IPS-18c (cell line): Measurements from ENCODE around the gene DLGAP4.
"Not testable (repeated sequence)": the region's sequence is repeated elsewhere in the genome, so short reads cannot be mapped to it uniquely, and the experiment has no call there.

Source experiments
- H3K4me3 ChIP-seq: 2 replicates; pipeline ENCODE4 v1.7.0; 2013; ENCODE audit warnings: low read depth, mild to moderate bottlenecking, low read length, moderate library complexity; ENCODE audit not compliant: insufficient read depth
- H3K9me3 ChIP-seq: one replicate; pipeline ENCODE4 v1.6.1; 2013; ENCODE audit warnings: mild to moderate bottlenecking, low read length, moderate library complexity; ENCODE audit not compliant: control insufficient read depth, insufficient read depth

Gene DLGAP4

GRCh38 chr20:36379914-36380313 is 73.8 kb downstream of the DLGAP4 start:
- H3K4me3 ChIP-seq, H3K9me3 ChIP-seq: not testable (repeated sequence)

- Histone ChIP-seq H3K9me3 (no peaks in the 10 kb centered on the region), H3K4me3 (no peak overlapping the region)
These were observed 78.0 kb downstream of the DLGAP4 start for GRCh38 chr20:36384022-36384619.

GRCh38 chr20:36385503-36385902 is 79.4 kb downstream of the DLGAP4 start:
- H3K9me3 ChIP-seq, result no peaks in the 10 kb centered on the region
- H3K4me3 ChIP-seq, result no peak overlapping the region

- H3K4me3 ChIP-seq, result no peak overlapping the region
- H3K9me3 ChIP-seq, result no peaks in the 10 kb centered on the region
These were observed 80.1 kb downstream of the DLGAP4 start for GRCh38 chr20:36386236-36386635.

GRCh38 chr20:36390269-36390668 is 84.1 kb downstream of the DLGAP4 start:
- Histone ChIP-seq H3K9me3 (no peaks in the 10 kb centered on the region), H3K4me3 (no peak overlapping the region)

- Histone ChIP-seq H3K9me3 (no peaks in the 10 kb centered on the region), H3K4me3 (no peak overlapping the region)
These were observed 84.7 kb downstream of the DLGAP4 start for GRCh38 chr20:36390719-36391415.

- Histone ChIP-seq H3K4me3 (no peak overlapping the region), H3K9me3 (no peaks in the 10 kb centered on the region)
These were observed 85.3 kb downstream of the DLGAP4 start for GRCh38 chr20:36391456-36391855.

- Histone ChIP-seq H3K4me3 (no peak overlapping the region), H3K9me3 (no peaks in the 10 kb centered on the region)
These were observed 85.8 kb downstream of the DLGAP4 start for GRCh38 chr20:36391955-36392354.

GRCh38 chr20:36392989-36393388 is 86.8 kb downstream of the DLGAP4 start:
- H3K9me3 ChIP-seq, result no peaks in the 10 kb centered on the region
- H3K4me3 ChIP-seq, result no peak overlapping the region

- no peak overlapping the region for H3K4me3 ChIP-seq
- no peaks in the 10 kb centered on the region for H3K9me3 ChIP-seq
These were observed 88.3 kb downstream of the DLGAP4 start for GRCh38 chr20:36394340-36394965.

- Histone ChIP-seq H3K9me3 (no peaks in the 10 kb centered on the region), H3K4me3 (no peak overlapping the region)
These were observed 90.2 kb downstream of the DLGAP4 start for GRCh38 chr20:36396340-36396739.

GRCh38 chr20:36396847-36397630 is 90.9 kb downstream of the DLGAP4 start:
- no peak overlapping the region for H3K4me3 ChIP-seq
- H3K9me3 ChIP-seq, result no peaks in the 10 kb centered on the region

- Histone ChIP-seq H3K9me3 (no peaks in the 10 kb centered on the region), H3K4me3 (no peak overlapping the region)
These were observed 92.4 kb downstream of the DLGAP4 start for GRCh38 chr20:36398515-36398914.

GRCh38 chr20:36399147-36399968 is 93.2 kb downstream of the DLGAP4 start:
- no peaks in the 10 kb centered on the region for H3K9me3 ChIP-seq

GRCh38 chr20:36399969-36400545 is 93.9 kb downstream of the DLGAP4 start:
- no peak overlapping the region for H3K4me3 ChIP-seq
- H3K9me3 ChIP-seq, result no peaks in the 10 kb centered on the region

More at GRCh38 chr20:36399147-36399968, 93.2 kb downstream of the DLGAP4 start:
- no peak overlapping the region for H3K4me3 ChIP-seq

- Histone ChIP-seq H3K9me3 (no peaks in the 10 kb centered on the region), H3K4me3 (no peak overlapping the region)
These were observed 95.0 kb downstream of the DLGAP4 start for GRCh38 chr20:36400909-36401735.
